ENCODE data around the gene HSPA5. TPM values are rescaled to one million over a fixed set of nuclear protein-coding genes. Genes with fewer than 3 reads are reported as not detected.

The HSPA5 gene
- total and polyA plus RNA-seq, 2 donors (not counting 1 experiment from before 2014, with no cell fraction given), result 40.1 to 94.5 TPM

DNA sequence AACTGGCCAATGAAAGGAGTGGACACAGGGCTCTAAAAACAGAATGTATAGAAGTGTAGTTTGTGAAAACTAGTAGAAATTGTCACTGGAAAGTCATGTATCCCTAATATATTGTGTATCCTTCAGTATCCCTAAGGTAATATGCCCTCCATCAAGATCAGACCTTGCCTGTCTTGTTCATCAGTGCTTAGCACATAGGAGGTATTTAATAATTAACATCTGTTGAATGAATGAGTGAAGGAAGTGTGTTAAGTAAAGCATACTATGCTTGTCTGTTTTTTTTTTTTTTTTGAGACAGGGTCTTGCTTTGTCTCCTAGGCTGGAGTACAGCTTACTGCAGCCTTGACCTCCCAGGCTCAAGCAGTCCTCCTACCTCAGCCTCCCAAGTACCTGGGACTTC lies 36.3 kb upstream of the HSPA5 start:
- intact Hi-C loops (cut with micrococcal nuclease), result no loop called here
- Histone ChIP-seq H3K27me3 (replicated peaks in 1 of 4; ENCODE audit: control extremely low read depth in 1 of 4, control insufficient read depth in 3 of 4, insufficient read depth in 4 of 4, low read length in 3 of 4) (no peaks in the 10 kb centered on the region), H3K79me2 (ENCODE audit: control insufficient read depth, insufficient read depth, low read length) (peaks cover 99% of the 10 kb centered on the region), H3K4me1 (ENCODE audit: control insufficient read depth in 2 of 2, insufficient read depth in 2 of 2, low read length in 2 of 2) (no peaks in the 10 kb centered on the region), H3K9me3 (ENCODE audit: control extremely low read depth in 1 of 3, control insufficient read depth in 2 of 3, insufficient read depth in 1 of 3, low read length in 2 of 3) (no peaks in the 10 kb centered on the region), H2AFZ (ENCODE audit: insufficient read depth, low read depth, low read length, poor library complexity, severe bottlenecking) (no peak overlapping the region), H3K36me3 (replicated peaks in 1 of 2; ENCODE audit: control extremely low read depth in 1 of 2, control insufficient read depth in 1 of 2, extremely low read depth in 1 of 2, insufficient read depth in 2 of 2, low read length in 1 of 2) (peaks cover 3 to 16% of the 10 kb centered on the region in 2 experiments), H3K27ac (ENCODE audit: low read length in 2 of 2) (no peak overlapping the region), H3K9ac (ENCODE audit: low read length) (no peak overlapping the region), H4K20me1 (ENCODE audit: control insufficient read depth, insufficient read depth, low read length, poor library complexity, severe bottlenecking) (peaks cover 46% of the 10 kb centered on the region), H3K4me3 (ENCODE audit: control extremely low read depth in 1 of 5, extremely low read depth in 1 of 5, insufficient read depth in 1 of 5, low read depth in 2 of 5, low read length in 4 of 5) (no peak overlapping the region), H3K4me2 (replicated peaks; ENCODE audit: low read depth, low read length, poor library complexity, severe bottlenecking) (no peak overlapping the region)
- peaks cover 12% of the 10 kb centered on the region for H3K4me1 Mint-ChIP-seq
- H3K27ac Mint-ChIP-seq, result no peak overlapping the region
- H3K27me3 Mint-ChIP-seq, result no peaks in the 10 kb centered on the region
- TF ChIP-seq CTCF (IDR thresholded peaks at IDR 0.05), result no peak
- no peak for TF ChIP-seq EZH2 (IDR thresholded peaks at IDR 0.05; ENCODE audit: borderline replicate concordance, insufficient read depth, low read depth, low read length, poor library complexity, severe bottlenecking)
- H3K9me3 Mint-ChIP-seq (ENCODE audit: insufficient read depth), result no peaks in the 10 kb centered on the region
- POLR2A ChIA-PET, result interaction anchor here (0.7 kb wide), 1 partner anchor 9 kb away, joined by 5 read pairs; no protein-coding TSS in a partner anchor
- no peak overlapping the region for H3K4me3 Mint-ChIP-seq
- DNase-seq, result no peak
- CTCF ChIA-PET, result no interaction called here
- no peak for ATAC-seq (ENCODE audit: low read depth)

- TF ChIP-seq CTCF (IDR thresholded peaks at IDR 0.05), result no peak
- no peak for TF ChIP-seq EZH2 (IDR thresholded peaks at IDR 0.05; ENCODE audit: borderline replicate concordance, insufficient read depth, low read depth, low read length, poor library complexity, severe bottlenecking)
- H3K27ac ChIP-seq (ENCODE audit: low read length in 2 of 2), result no peak overlapping the region
- H3K9me3 ChIP-seq (ENCODE audit: control extremely low read depth in 1 of 3, control insufficient read depth in 2 of 3, insufficient read depth in 1 of 3, low read length in 2 of 3), result no peaks in the 10 kb centered on the region
- Mint-ChIP-seq H3K9me3 (ENCODE audit: insufficient read depth) (no peaks in the 10 kb centered on the region), H3K4me3 (no peak overlapping the region), H3K27ac (no peak overlapping the region), H3K4me1 (peaks cover 10% of the 10 kb centered on the region), H3K27me3 (no peaks in the 10 kb centered on the region)
- no peak for ATAC-seq (ENCODE audit: low read depth)
- H3K4me3 ChIP-seq (ENCODE audit: control extremely low read depth in 1 of 5, extremely low read depth in 1 of 5, insufficient read depth in 1 of 5, low read depth in 2 of 5, low read length in 4 of 5), result no peak overlapping the region
- H3K36me3 ChIP-seq (replicated peaks in 1 of 2; ENCODE audit: control extremely low read depth in 1 of 2, control insufficient read depth in 1 of 2, extremely low read depth in 1 of 2, insufficient read depth in 2 of 2, low read length in 1 of 2), result peaks cover 3 to 16% of the 10 kb centered on the region in 2 experiments
- peaks cover 46% of the 10 kb centered on the region for H4K20me1 ChIP-seq (ENCODE audit: control insufficient read depth, insufficient read depth, low read length, poor library complexity, severe bottlenecking)
- H3K9ac ChIP-seq (ENCODE audit: low read length), result no peak overlapping the region
- no peaks in the 10 kb centered on the region for H3K27me3 ChIP-seq (replicated peaks in 1 of 4; ENCODE audit: control extremely low read depth in 1 of 4, control insufficient read depth in 3 of 4, insufficient read depth in 4 of 4, low read length in 3 of 4)
- CTCF ChIA-PET, result no interaction called here
- no peaks in the 10 kb centered on the region for H3K4me1 ChIP-seq (ENCODE audit: control insufficient read depth in 2 of 2, insufficient read depth in 2 of 2, low read length in 2 of 2)
- intact Hi-C loops (cut with micrococcal nuclease), result no loop called here
- DNase-seq, result no peak
- H2AFZ ChIP-seq (ENCODE audit: insufficient read depth, low read depth, low read length, poor library complexity, severe bottlenecking), result no peak overlapping the region
- peaks cover 100% of the 10 kb centered on the region for H3K79me2 ChIP-seq (ENCODE audit: control insufficient read depth, insufficient read depth, low read length)
- POLR2A ChIA-PET, result no interaction called here
- no peak overlapping the region for H3K4me2 ChIP-seq (replicated peaks; ENCODE audit: low read depth, low read length, poor library complexity, severe bottlenecking)
- WGBS (ENCODE audit: insufficient coverage), result 100% methylated on average over 1 of the region's 4 CpGs
Observed at GRCh38 chr9:125276771-125277170, 35.6 kb upstream of the HSPA5 start.
